Lung (tissue), 12 donors: Measurements from ENCODE around the gene SPANXN3. TPM values are rescaled to one million over a fixed set of nuclear protein-coding genes. Genes with fewer than 3 reads are reported as not detected.

ENCODE experiments used
- ATAC-seq: fragments of 200-7000 bp; cut with Tn5 transposase; one replicate; pipeline ENCODE4 v1.9.1; 2020; ENCODE audit warnings: moderate number of reproducible peaks; ENCODE audit not compliant: insufficient read depth, low FRiP score
- DNase-seq, 3 donors: peaks; one replicate each; pipeline ENCODE4 v3.0.0-alpha.2; 2013 to 2017
- H3K27ac ChIP-seq, 2 donors: one replicate each; pipeline ENCODE4 v1.5.1; 2013; ENCODE audit warnings: mild to moderate bottlenecking in 2 of 2, moderate library complexity in 2 of 2, control low read depth in 1 of 2, inconsistent platforms in 1 of 2, low read depth in 1 of 2, low read length in 1 of 2
- H3K27me3 ChIP-seq, 3 donors: one replicate each; pipeline ENCODE4 v1.5.1; 2013; ENCODE audit warnings: low read length in 2 of 3; ENCODE audit not compliant: control insufficient read depth in 3 of 3, insufficient read depth in 3 of 3
- H3K36me3 ChIP-seq, 4 donors: one replicate each; pipeline ENCODE4 v1.5.1; 2013; ENCODE audit warnings: low read length in 4 of 4, mild to moderate bottlenecking in 1 of 4, moderate library complexity in 1 of 4; ENCODE audit not compliant: control insufficient read depth in 4 of 4, insufficient read depth in 4 of 4
- H3K4me1 ChIP-seq, 5 donors: one replicate each; pipeline ENCODE4 v1.5.1; 2013; ENCODE audit warnings: low read length in 5 of 5, mild to moderate bottlenecking in 2 of 5, moderate library complexity in 1 of 5; ENCODE audit not compliant: control insufficient read depth in 5 of 5, insufficient read depth in 5 of 5
- H3K4me3 ChIP-seq: one replicate; pipeline ENCODE4 v1.5.1; 2013; ENCODE audit warnings: mild to moderate bottlenecking, control low read depth, moderate library complexity
- H3K9ac ChIP-seq, 2 donors: one replicate each; pipeline ENCODE4 v1.5.1; 2013; ENCODE audit warnings: low read length in 2 of 2, control low read depth in 1 of 2; ENCODE audit not compliant: insufficient read depth in 1 of 2
- H3K9me3 ChIP-seq, 4 donors: one replicate each; pipeline ENCODE4 v1.5.1; 2013; ENCODE audit warnings: low read length in 3 of 4, mild to moderate bottlenecking in 1 of 4, moderate library complexity in 1 of 4; ENCODE audit not compliant: control insufficient read depth in 4 of 4, insufficient read depth in 3 of 4
- CTCF ChIP-seq: IDR thresholded peaks from 2 replicates; pipeline ENCODE4 v1.5.1; 2012; ENCODE audit warnings: mild to moderate bottlenecking; ENCODE audit errors: control extremely low read depth, extremely low read depth
- WGBS, 2 donors: extraction: QIAGEN DNeasy Blood & Tissue Kit; methylation state at CpG; one replicate each; pipeline ENCODE4 v1.1.7; 2013; 5-methylcytosine and 5-hydroxymethylcytosine counted together
- polyA plus RNA-seq, 2 donors: library from polyadenylated mRNA; stranded (reverse); fragments of 200-250 nt; gene quantifications; one replicate each; pipeline ENCODE4 v1.2.1, GENCODE V29; 2013
- total RNA-seq, 2 donors: library from RNA; depleted of rRNA in 1 of 2; stranded (reverse); fragments of >200 nt in 1 of 2; gene quantifications; one replicate each; pipeline ENCODE4 v1.2.1, GENCODE V29; 2014 to 2021
- donor health status: control.
- donor health status: control.
- donor health status: Bipolar disorder and iron deficiency.
- donor health status: healthy.
- donor health status: DM: yes; HTN: yes; CAD: no.

The SPANXN3 gene
- total and polyA plus RNA-seq, 4 donors: not detected

GRCh38 chrX:143486105-143486504 is 31.2 kb downstream of the SPANXN3 start:
- Histone ChIP-seq H3K4me3 (no peak overlapping the region), H3K27me3 (no peaks in the 10 kb centered on the region), H3K9me3 (no peaks in the 10 kb centered on the region), H3K27ac (no peak overlapping the region), H3K36me3 (no peaks in the 10 kb centered on the region), H3K9ac (no peak overlapping the region), H3K4me1 (peaks cover 0 to 4% (median 0%) of the 10 kb centered on the region in 5 donors)
- TF ChIP-seq CTCF: no peak
- ATAC-seq: no peak
- DNase-seq: no peak
- 74 to 87% methylated on average over 8 of the region's 8 CpGs for WGBS, 2 donors

DNA sequence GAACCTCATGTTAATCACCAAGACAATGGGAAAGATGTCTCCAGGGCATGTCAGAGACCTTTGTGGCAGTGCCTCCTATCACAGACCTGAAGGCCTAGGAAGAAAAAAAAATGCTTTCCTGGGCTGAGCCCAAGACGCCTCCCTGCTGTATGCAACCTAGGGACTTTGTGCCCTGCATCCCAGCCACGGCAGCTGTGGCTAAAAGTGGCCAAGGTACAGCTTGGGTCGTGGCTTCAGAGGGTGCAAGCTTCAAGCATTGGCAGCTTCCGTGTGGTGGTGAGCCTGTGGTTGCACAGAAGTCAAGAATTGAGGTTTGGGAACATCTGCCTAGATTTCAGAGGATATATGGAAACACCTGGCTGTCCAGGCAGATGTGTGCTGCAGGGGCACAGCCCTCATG is 40.5 kb downstream of the SPANXN3 start:
- Histone ChIP-seq H3K27me3 (no peaks in the 10 kb centered on the region), H3K9ac (no peak overlapping the region), H3K9me3 (no peaks in the 10 kb centered on the region), H3K27ac (no peak overlapping the region), H3K4me3 (no peak overlapping the region), H3K4me1 (no peaks in the 10 kb centered on the region), H3K36me3 (no peaks in the 10 kb centered on the region)
- DNase-seq (no peak), ATAC-seq (no peak)
- TF ChIP-seq CTCF: no peak
- 50 to 79% methylated on average over 4 of the region's 4 CpGs for WGBS, 2 donors

DNA sequence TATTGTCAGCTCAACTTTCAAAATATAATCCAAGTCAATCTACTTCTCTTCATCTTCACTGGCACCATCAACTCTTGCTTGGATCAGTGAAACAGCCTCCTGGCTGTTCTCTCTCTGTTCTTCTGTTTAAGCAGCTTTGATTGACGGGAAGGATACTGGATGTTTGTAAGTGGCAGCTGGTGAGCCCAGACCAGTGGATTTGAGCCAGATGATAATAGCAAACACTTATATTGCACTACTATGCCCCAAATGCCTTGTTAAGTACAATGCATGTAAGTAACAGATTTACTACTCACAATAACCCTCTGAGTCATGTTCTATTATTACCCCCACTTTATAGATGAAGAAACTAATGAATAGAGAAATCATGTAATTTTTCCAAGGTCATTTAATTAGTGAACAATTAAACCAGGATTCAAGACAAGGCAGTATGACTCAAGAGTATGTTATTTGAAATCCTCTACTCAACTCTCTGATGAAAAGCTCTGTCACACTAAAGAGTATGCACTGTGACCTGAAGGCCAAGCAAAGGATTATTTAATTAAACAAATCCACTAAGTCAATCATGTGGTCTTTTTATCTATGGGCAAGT is 44.8 kb downstream of the SPANXN3 start:
- peaks cover 0 to 3% (median 0%) of the 10 kb centered on the region in 4 donors for H3K9me3 ChIP-seq
- TF ChIP-seq CTCF: no peak
- ATAC-seq (no peak), DNase-seq (no peak)
- H3K9ac ChIP-seq: no peak overlapping the region
- no peak overlapping the region for H3K4me3 ChIP-seq
- WGBS, 2 donors: 58 to 59% methylated on average over 1 of the region's 1 CpG
- H3K36me3 ChIP-seq: no peaks in the 10 kb centered on the region
- H3K27ac ChIP-seq: no peak overlapping the region
- H3K27me3 ChIP-seq: no peaks in the 10 kb centered on the region
- H3K4me1 ChIP-seq: no peaks in the 10 kb centered on the region

GRCh38 chrX:143466130-143466529 is 51.1 kb downstream of the SPANXN3 start:
- Histone ChIP-seq H3K4me1 (no peaks in the 10 kb centered on the region), H3K4me3 (no peak overlapping the region), H3K27me3 (peaks cover 0 to 9% (median 0%) of the 10 kb centered on the region in 3 donors), H3K9me3 (peaks cover 0 to 3% (median 0%) of the 10 kb centered on the region in 4 donors), H3K9ac (no peak overlapping the region), H3K36me3 (no peaks in the 10 kb centered on the region), H3K27ac (no peak overlapping the region)
- no peak for ATAC-seq
- TF ChIP-seq CTCF: no peak
- no peak for DNase-seq
- WGBS, 2 donors: 30 to 47% methylated on average over 1 of the region's 1 CpG
